ENCODE data around the gene PRKN.

Gene PRKN

GRCh38 chr6:161408041-161408440, 1319.5 kb downstream of the PRKN start:
- Histone ChIP-seq H3K9me3 (ENCODE audit: control insufficient read depth in 1 of 2, low read length in 2 of 2) (no peaks in the 10 kb centered on the region), H3K9ac (ENCODE audit: low read depth in 1 of 2, low read length in 2 of 2) (no peak overlapping the region), H3K4me3 (ENCODE audit: low read depth in 1 of 2, low read length in 2 of 2) (no peak overlapping the region), H3K27ac (ENCODE audit: low read depth, low read length) (no peak overlapping the region), H3K36me3 (ENCODE audit: control insufficient read depth in 1 of 2, insufficient read depth in 2 of 2, low read length in 2 of 2) (no peaks in the 10 kb centered on the region), H3K27me3 (ENCODE audit: control insufficient read depth in 1 of 2, insufficient read depth in 2 of 2, low read length in 2 of 2) (no peaks in the 10 kb centered on the region), H3K4me1 (ENCODE audit: control insufficient read depth in 1 of 2, insufficient read depth in 2 of 2, low read length in 2 of 2) (no peaks in the 10 kb centered on the region)

- Histone ChIP-seq H3K9ac (ENCODE audit: low read depth in 1 of 2, low read length in 2 of 2) (no peak overlapping the region), H3K9me3 (ENCODE audit: control insufficient read depth in 1 of 2, low read length in 2 of 2) (no peaks in the 10 kb centered on the region), H3K4me3 (ENCODE audit: low read depth in 1 of 2, low read length in 2 of 2) (no peak overlapping the region), H3K27ac (ENCODE audit: low read depth, low read length) (no peak overlapping the region), H3K4me1 (ENCODE audit: control insufficient read depth in 1 of 2, insufficient read depth in 2 of 2, low read length in 2 of 2) (no peaks in the 10 kb centered on the region), H3K36me3 (ENCODE audit: control insufficient read depth in 1 of 2, insufficient read depth in 2 of 2, low read length in 2 of 2) (no peaks in the 10 kb centered on the region), H3K27me3 (ENCODE audit: control insufficient read depth in 1 of 2, insufficient read depth in 2 of 2, low read length in 2 of 2) (no peaks in the 10 kb centered on the region)
These were observed 1320.0 kb downstream of the PRKN start for GRCh38 chr6:161407581-161407980.

GRCh38 chr6:161407115-161407514, 1320.5 kb downstream of the PRKN start:
- Histone ChIP-seq H3K4me1 (ENCODE audit: control insufficient read depth in 1 of 2, insufficient read depth in 2 of 2, low read length in 2 of 2) (no peaks in the 10 kb centered on the region), H3K9ac (ENCODE audit: low read depth in 1 of 2, low read length in 2 of 2) (no peak overlapping the region), H3K27ac (ENCODE audit: low read depth, low read length) (no peak overlapping the region), H3K36me3 (ENCODE audit: control insufficient read depth in 1 of 2, insufficient read depth in 2 of 2, low read length in 2 of 2) (no peaks in the 10 kb centered on the region), H3K4me3 (ENCODE audit: low read depth in 1 of 2, low read length in 2 of 2) (no peak overlapping the region), H3K27me3 (ENCODE audit: control insufficient read depth in 1 of 2, insufficient read depth in 2 of 2, low read length in 2 of 2) (no peaks in the 10 kb centered on the region), H3K9me3 (ENCODE audit: control insufficient read depth in 1 of 2, low read length in 2 of 2) (no peaks in the 10 kb centered on the region)

- no peaks in the 10 kb centered on the region for H3K27me3 ChIP-seq (ENCODE audit: control insufficient read depth in 1 of 2, insufficient read depth in 2 of 2, low read length in 2 of 2)
- H3K9me3 ChIP-seq (ENCODE audit: control insufficient read depth in 1 of 2, low read length in 2 of 2): no peaks in the 10 kb centered on the region
- H3K27ac ChIP-seq (ENCODE audit: low read depth, low read length): no peak overlapping the region
- H3K4me3 ChIP-seq (ENCODE audit: low read depth in 1 of 2, low read length in 2 of 2): no peak overlapping the region
- no peak overlapping the region for H3K9ac ChIP-seq (ENCODE audit: low read depth in 1 of 2, low read length in 2 of 2)
- H3K36me3 ChIP-seq (ENCODE audit: control insufficient read depth in 1 of 2, insufficient read depth in 2 of 2, low read length in 2 of 2): no peaks in the 10 kb centered on the region
- H3K4me1 ChIP-seq (ENCODE audit: control insufficient read depth in 1 of 2, insufficient read depth in 2 of 2, low read length in 2 of 2): no peaks in the 10 kb centered on the region
These were observed 1320.9 kb downstream of the PRKN start for GRCh38 chr6:161406646-161407045.

GRCh38 chr6:161405418-161405817, 1322.1 kb downstream of the PRKN start:
- no peaks in the 10 kb centered on the region for H3K4me1 ChIP-seq (ENCODE audit: control insufficient read depth in 1 of 2, insufficient read depth in 2 of 2, low read length in 2 of 2)
- no peak overlapping the region for H3K4me3 ChIP-seq (ENCODE audit: low read depth in 1 of 2, low read length in 2 of 2)
- no peaks in the 10 kb centered on the region for H3K9me3 ChIP-seq (ENCODE audit: control insufficient read depth in 1 of 2, low read length in 2 of 2)
- no peaks in the 10 kb centered on the region for H3K36me3 ChIP-seq (ENCODE audit: control insufficient read depth in 1 of 2, insufficient read depth in 2 of 2, low read length in 2 of 2)
- no peak overlapping the region for H3K27ac ChIP-seq (ENCODE audit: low read depth, low read length)
- H3K27me3 ChIP-seq (ENCODE audit: control insufficient read depth in 1 of 2, insufficient read depth in 2 of 2, low read length in 2 of 2): no peaks in the 10 kb centered on the region
- no peak overlapping the region for H3K9ac ChIP-seq (ENCODE audit: low read depth in 1 of 2, low read length in 2 of 2)

GRCh38 chr6:161403717-161404116, 1323.8 kb downstream of the PRKN start:
- H3K9me3 ChIP-seq (ENCODE audit: control insufficient read depth in 1 of 2, low read length in 2 of 2): no peaks in the 10 kb centered on the region
- no peak overlapping the region for H3K4me3 ChIP-seq (ENCODE audit: low read depth in 1 of 2, low read length in 2 of 2)
- H3K27me3 ChIP-seq (ENCODE audit: control insufficient read depth in 1 of 2, insufficient read depth in 2 of 2, low read length in 2 of 2): no peaks in the 10 kb centered on the region
- H3K27ac ChIP-seq (ENCODE audit: low read depth, low read length): no peak overlapping the region
- H3K4me1 ChIP-seq (ENCODE audit: control insufficient read depth in 1 of 2, insufficient read depth in 2 of 2, low read length in 2 of 2): no peaks in the 10 kb centered on the region
- H3K9ac ChIP-seq (ENCODE audit: low read depth in 1 of 2, low read length in 2 of 2): no peak overlapping the region
- H3K36me3 ChIP-seq (ENCODE audit: control insufficient read depth in 1 of 2, insufficient read depth in 2 of 2, low read length in 2 of 2): no peaks in the 10 kb centered on the region

GRCh38 chr6:161401587-161402309, 1325.8 kb downstream of the PRKN start:
- no peak overlapping the region for H3K9ac ChIP-seq (ENCODE audit: low read depth in 1 of 2, low read length in 2 of 2)
- no peaks in the 10 kb centered on the region for H3K36me3 ChIP-seq (ENCODE audit: control insufficient read depth in 1 of 2, insufficient read depth in 2 of 2, low read length in 2 of 2)
- H3K4me1 ChIP-seq (ENCODE audit: control insufficient read depth in 1 of 2, insufficient read depth in 2 of 2, low read length in 2 of 2): no peaks in the 10 kb centered on the region
- no peak overlapping the region for H3K4me3 ChIP-seq (ENCODE audit: low read depth in 1 of 2, low read length in 2 of 2)
- H3K27ac ChIP-seq (ENCODE audit: low read depth, low read length): no peak overlapping the region
- H3K9me3 ChIP-seq (ENCODE audit: control insufficient read depth in 1 of 2, low read length in 2 of 2): no peaks in the 10 kb centered on the region
- H3K27me3 ChIP-seq (ENCODE audit: control insufficient read depth in 1 of 2, insufficient read depth in 2 of 2, low read length in 2 of 2): no peaks in the 10 kb centered on the region

GRCh38 chr6:161400671-161401070, 1326.9 kb downstream of the PRKN start:
- H3K4me3 ChIP-seq (ENCODE audit: low read depth in 1 of 2, low read length in 2 of 2): no peak overlapping the region
- H3K9ac ChIP-seq (ENCODE audit: low read depth in 1 of 2, low read length in 2 of 2): no peak overlapping the region
- no peaks in the 10 kb centered on the region for H3K27me3 ChIP-seq (ENCODE audit: control insufficient read depth in 1 of 2, insufficient read depth in 2 of 2, low read length in 2 of 2)
- H3K27ac ChIP-seq (ENCODE audit: low read depth, low read length): no peak overlapping the region
- H3K9me3 ChIP-seq (ENCODE audit: control insufficient read depth in 1 of 2, low read length in 2 of 2): no peaks in the 10 kb centered on the region
- no peaks in the 10 kb centered on the region for H3K4me1 ChIP-seq (ENCODE audit: control insufficient read depth in 1 of 2, insufficient read depth in 2 of 2, low read length in 2 of 2)
- no peaks in the 10 kb centered on the region for H3K36me3 ChIP-seq (ENCODE audit: control insufficient read depth in 1 of 2, insufficient read depth in 2 of 2, low read length in 2 of 2)

GRCh38 chr6:161396539-161396938, 1331.0 kb downstream of the PRKN start:
- H3K9me3 ChIP-seq (ENCODE audit: control insufficient read depth in 1 of 2, low read length in 2 of 2): no peaks in the 10 kb centered on the region
- H3K4me1 ChIP-seq (ENCODE audit: control insufficient read depth in 1 of 2, insufficient read depth in 2 of 2, low read length in 2 of 2): no peaks in the 10 kb centered on the region
- H3K27ac ChIP-seq (ENCODE audit: low read depth, low read length): no peak overlapping the region
- no peak overlapping the region for H3K9ac ChIP-seq (ENCODE audit: low read depth in 1 of 2, low read length in 2 of 2)
- no peaks in the 10 kb centered on the region for H3K27me3 ChIP-seq (ENCODE audit: control insufficient read depth in 1 of 2, insufficient read depth in 2 of 2, low read length in 2 of 2)
- no peak overlapping the region for H3K4me3 ChIP-seq (ENCODE audit: low read depth in 1 of 2, low read length in 2 of 2)
- no peaks in the 10 kb centered on the region for H3K36me3 ChIP-seq (ENCODE audit: control insufficient read depth in 1 of 2, insufficient read depth in 2 of 2, low read length in 2 of 2)

GRCh38 chr6:161395716-161396231, 1331.8 kb downstream of the PRKN start:
- no peak overlapping the region for H3K9ac ChIP-seq (ENCODE audit: low read depth in 1 of 2, low read length in 2 of 2)
- H3K27ac ChIP-seq (ENCODE audit: low read depth, low read length): no peak overlapping the region
- H3K4me3 ChIP-seq (ENCODE audit: low read depth in 1 of 2, low read length in 2 of 2): no peak overlapping the region
- no peaks in the 10 kb centered on the region for H3K9me3 ChIP-seq (ENCODE audit: control insufficient read depth in 1 of 2, low read length in 2 of 2)
- no peaks in the 10 kb centered on the region for H3K36me3 ChIP-seq (ENCODE audit: control insufficient read depth in 1 of 2, insufficient read depth in 2 of 2, low read length in 2 of 2)
- H3K4me1 ChIP-seq (ENCODE audit: control insufficient read depth in 1 of 2, insufficient read depth in 2 of 2, low read length in 2 of 2): no peaks in the 10 kb centered on the region
- no peaks in the 10 kb centered on the region for H3K27me3 ChIP-seq (ENCODE audit: control insufficient read depth in 1 of 2, insufficient read depth in 2 of 2, low read length in 2 of 2)
